Stimulated activated CD4-positive, alpha-beta T cell treated with anti-CD3 and anti-CD28 coated beads, Interleukin-4, amount 100 ng/mL, for 1 hour (primary cell): ENCODE data around the gene WDR27.

Experiments used
- DNase-seq: peaks from one replicate; pipeline ENCODE4 v3.0.0-alpha.2; 2020

Gene WDR27

GRCh38 chr6:169701954-169702839 is at the start of gene WDR27, which contains the start of gene C6orf120:
TSS of gene WDR27 (minus strand) at chr6:169702029. CDS start at chr6:169689005, 13,024 bp downstream.
TSS of gene C6orf120 (plus strand) at chr6:169702126. CDS start at chr6:169702460, 334 bp downstream.
- peak; percentile 99 for DNase-seq

GRCh38 chr6:169746556-169746955 is 44.7 kb upstream of the WDR27 start:
- no peak for DNase-seq

- no peak for DNase-seq
Observed at GRCh38 chr6:169745405-169745804, 43.6 kb upstream of the WDR27 start.

- no peak for DNase-seq
Observed at GRCh38 chr6:169741344-169741743, 39.5 kb upstream of the WDR27 start.

- no peak for DNase-seq
Observed at GRCh38 chr6:169738976-169739529, 37.2 kb upstream of the WDR27 start.

GRCh38 chr6:169738204-169738975 is 36.6 kb upstream of the WDR27 start:
- no peak for DNase-seq

GRCh38 chr6:169729961-169730360 is 28.1 kb upstream of the WDR27 start:
- DNase-seq = no peak

- no peak for DNase-seq
Observed at GRCh38 chr6:169726963-169727362, 25.1 kb upstream of the WDR27 start.

GRCh38 chr6:169726049-169726400 is 24.2 kb upstream of the WDR27 start:
- DNase-seq = no peak

- DNase-seq = peak; percentile 17
Observed at GRCh38 chr6:169725125-169726048, 23.6 kb upstream of the WDR27 start.

- peak; percentile 80 for DNase-seq
Observed at GRCh38 chr6:169724494-169725124, 22.8 kb upstream of the WDR27 start, which contains the start of gene PHF10. TSS of gene PHF10 (minus strand) at chr6:169724500. CDS start at chr6:169723931, 569 bp downstream.

GRCh38 chr6:169723991-169724493 is 22.2 kb upstream of the WDR27 start:
- peak; percentile 47 for DNase-seq

- peak; percentile 66 for DNase-seq
Observed at GRCh38 chr6:169723200-169723909, 21.5 kb upstream of the WDR27 start.

GRCh38 chr6:169722362-169723199 is 20.8 kb upstream of the WDR27 start:
- peak; percentile 34 for DNase-seq

- no peak for DNase-seq
Observed at GRCh38 chr6:169720207-169720855, 18.5 kb upstream of the WDR27 start.

- DNase-seq = no peak
Observed at GRCh38 chr6:169719117-169719516, 17.3 kb upstream of the WDR27 start.

GRCh38 chr6:169714595-169714994 is 12.8 kb upstream of the WDR27 start:
- DNase-seq = no peak

- no peak for DNase-seq
Observed at GRCh38 chr6:169714178-169714577, 12.3 kb upstream of the WDR27 start.

- no peak for DNase-seq
Observed at GRCh38 chr6:169710009-169710408, 8.2 kb upstream of the WDR27 start.
